Astrocyte (in vitro differentiated cells and primary cell): ENCODE measurements around the gene SPON1. TPM values are rescaled to one million over a fixed set of nuclear protein-coding genes. Genes with fewer than 3 reads are reported as not detected.

Experiments used
- DNase-seq: peaks from one replicate; pipeline ENCODE4 v3.0.0-alpha.2; 2010; ENCODE audit warnings: low read depth
- FAIRE-seq: peaks from 2 replicates; lab custom pipeline; 2011; peaks lifted over from hg19 to GRCh38; lab: Jason Lieb, UNC
- H2AFZ ChIP-seq: 2 replicates; pipeline ENCODE4 v1.6.0; 2012; ENCODE audit warnings: low read depth, low read length, inconsistent platforms
- H3K27ac ChIP-seq: 2 replicates; pipeline ENCODE4 v1.5.1; 2011; ENCODE audit warnings: low read depth, low read length, inconsistent platforms
- H3K27me3 ChIP-seq: 2 replicates; pipeline ENCODE4 v1.6.0; 2011; ENCODE audit warnings: low read length, inconsistent platforms; ENCODE audit not compliant: insufficient read depth
- H3K36me3 ChIP-seq: 2 replicates; pipeline ENCODE4 v1.5.1; 2011; ENCODE audit warnings: low read length, inconsistent platforms; ENCODE audit not compliant: insufficient read depth
- H3K4me1 ChIP-seq: 2 replicates; pipeline ENCODE4 v1.5.1; 2011; ENCODE audit warnings: low read length, inconsistent platforms; ENCODE audit not compliant: insufficient read depth
- H3K4me2 ChIP-seq: 2 replicates; pipeline ENCODE4 v1.6.0; 2012; ENCODE audit warnings: low read length, inconsistent platforms
- H3K4me3 ChIP-seq: 2 replicates; pipeline ENCODE4 v1.5.1; 2011; ENCODE audit warnings: low read depth, mild to moderate bottlenecking, low read length, inconsistent platforms; ENCODE audit not compliant: insufficient read depth
- H3K79me2 ChIP-seq: 2 replicates; pipeline ENCODE4 v1.6.0; 2012; ENCODE audit warnings: mild to moderate bottlenecking, low read length, inconsistent platforms; ENCODE audit not compliant: insufficient read depth
- H3K9ac ChIP-seq: 2 replicates; pipeline ENCODE4 v1.6.0; 2012; ENCODE audit warnings: mild to moderate bottlenecking, low read length, inconsistent platforms
- H3K9me3 ChIP-seq: 2 replicates; pipeline ENCODE4 v1.5.1; 2012; ENCODE audit warnings: low read depth, mild to moderate bottlenecking, low read length, inconsistent platforms; ENCODE audit not compliant: insufficient read depth
- H4K20me1 ChIP-seq: 2 replicates; pipeline ENCODE4 v1.6.0; 2012; ENCODE audit warnings: low read length, inconsistent platforms; ENCODE audit not compliant: insufficient read depth
- H3K27ac Mint-ChIP-seq: one replicate; pipeline ENCODE4 v1.8.0; 2021; ENCODE audit warnings: mild to moderate bottlenecking, mixed read lengths; ENCODE audit not compliant: unreplicated experiment
- H3K27me3 Mint-ChIP-seq: one replicate; pipeline ENCODE4 v1.8.0; 2021; ENCODE audit warnings: low read depth, mixed read lengths; ENCODE audit not compliant: unreplicated experiment
- H3K36me3 Mint-ChIP-seq: one replicate; pipeline ENCODE4 v1.8.0; 2021; ENCODE audit warnings: low read depth, mixed read lengths; ENCODE audit not compliant: unreplicated experiment
- H3K4me1 Mint-ChIP-seq: one replicate; pipeline ENCODE4 v1.8.0; 2021; ENCODE audit warnings: low read depth, mixed read lengths; ENCODE audit not compliant: unreplicated experiment
- H3K4me3 Mint-ChIP-seq: one replicate; pipeline ENCODE4 v1.8.0; 2021; ENCODE audit warnings: mild to moderate bottlenecking, moderate library complexity, mixed read lengths; ENCODE audit not compliant: unreplicated experiment
- H3K9me3 Mint-ChIP-seq: one replicate; pipeline ENCODE4 v1.8.0; 2021; ENCODE audit warnings: mild to moderate bottlenecking, mixed read lengths; ENCODE audit not compliant: unreplicated experiment
- CTCF ChIP-seq: IDR thresholded peaks from 2 replicates; pipeline ENCODE4 v1.5.1; 2011; ENCODE audit warnings: low read depth, mild to moderate bottlenecking, inconsistent platforms, low read length, moderate library complexity; ENCODE audit not compliant: insufficient read depth
- EZH2 ChIP-seq: IDR thresholded peaks from 2 replicates; pipeline ENCODE4 v1.6.1; 2012; ENCODE audit warnings: mild to moderate bottlenecking, low read length, inconsistent platforms; ENCODE audit not compliant: insufficient read depth
- total RNA-seq: library from RNA; stranded (reverse); gene quantifications from 2 replicates; pipeline ENCODE4 v1.2.1, GENCODE V29; 2021

Gene SPON1
- total RNA-seq, 1 donor from 2014 or later, result 2.0 TPM

- peaks cover 83% of the 10 kb centered on the region for H3K27me3 ChIP-seq
- peak overlapping the region; percentile 81 for H3K4me2 ChIP-seq
Measured at GRCh38 chr11:13962198-13962561, 343 bp upstream of the SPON1 start.

GRCh38 chr11:13963169-13963948, 836 bp downstream of the SPON1 start:
- no peaks in the 10 kb centered on the region for H4K20me1 ChIP-seq
- DNase-seq, result peak; percentile 14
- H3K9ac ChIP-seq, result no peak overlapping the region
- no peak overlapping the region for H3K27ac ChIP-seq
- Mint-ChIP-seq H3K4me1 (no peaks in the 10 kb centered on the region), H3K27me3 (peaks cover 72% of the 10 kb centered on the region), H3K4me3 (no peak overlapping the region), H3K9me3 (no peaks in the 10 kb centered on the region), H3K27ac (no peak overlapping the region), H3K36me3 (no peaks in the 10 kb centered on the region)
- H3K4me3 ChIP-seq, result no peak overlapping the region
- no peaks in the 10 kb centered on the region for H3K36me3 ChIP-seq
- H2AFZ ChIP-seq, result peak overlapping the region; percentile 71
- H3K4me2 ChIP-seq, result peak overlapping the region; percentile 81
- no peaks in the 10 kb centered on the region for H3K79me2 ChIP-seq
- H3K9me3 ChIP-seq, result no peaks in the 10 kb centered on the region
- H3K27me3 ChIP-seq, result peaks cover 78% of the 10 kb centered on the region
- FAIRE-seq, result no peak
- H3K4me1 ChIP-seq, result peaks cover 2% of the 10 kb centered on the region
- TF ChIP-seq CTCF (no peak), EZH2 (peak; percentile 19)

More at GRCh38 chr11:13962198-13962561, 343 bp upstream of the SPON1 start:
- no peak overlapping the region for H3K27ac Mint-ChIP-seq
- Histone ChIP-seq H3K4me3 (peak overlapping the region; percentile 28), H3K79me2 (no peaks in the 10 kb centered on the region), H3K36me3 (no peaks in the 10 kb centered on the region), H2AFZ (peak overlapping the region; percentile 71), H4K20me1 (no peaks in the 10 kb centered on the region), H3K27ac (no peak overlapping the region), H3K9me3 (no peaks in the 10 kb centered on the region), H3K9ac (no peak overlapping the region), H3K4me1 (peaks cover 2% of the 10 kb centered on the region)
- H3K4me1 Mint-ChIP-seq, result no peaks in the 10 kb centered on the region
- H3K9me3 Mint-ChIP-seq, result no peaks in the 10 kb centered on the region
- TF ChIP-seq EZH2 (no peak), CTCF (no peak)
- H3K27me3 Mint-ChIP-seq, result peaks cover 70% of the 10 kb centered on the region
- DNase-seq, result no peak
- peak overlapping the region; percentile 63 for H3K4me3 Mint-ChIP-seq
- FAIRE-seq, result no peak
- H3K36me3 Mint-ChIP-seq, result no peaks in the 10 kb centered on the region
